Esophagus muscularis mucosa (tissue), 4 donors: ENCODE measurements around the gene OPN4. TPM values are rescaled to one million over a fixed set of nuclear protein-coding genes. Genes with fewer than 3 reads are reported as not detected.
A peak's percentile ranks its signal among the peaks of the same experiment; 100 is the strongest.

ENCODE experiments used
- DNase-seq: peaks from one replicate; pipeline ENCODE4 v3.0.0-alpha.2; 2017; ENCODE audit errors: extremely low spot score
- H3K27ac ChIP-seq, 4 donors: fragments of 200-600 bp; sonication (generic); replicated peaks in 1 of 4; 1 replicate in 3 of 4; 2 replicates in 1 of 4; pipeline ENCODE4 v1.5.1; 2016 to 2019; ENCODE audit warnings: mild to moderate bottlenecking in 1 of 4
- H3K27me3 ChIP-seq, 4 donors: fragments of 200-600 bp; sonication (generic); one replicate each; pipeline versions ENCODE4 v1.5.1 to v1.6.0; 2016 to 2019
- H3K36me3 ChIP-seq, 4 donors: fragments of 200-600 bp; sonication (generic); one replicate each; pipeline ENCODE4 v1.5.1; 2016 to 2019
- H3K4me1 ChIP-seq, 4 donors: fragments of 200-600 bp; sonication (generic); one replicate each; pipeline ENCODE4 v1.5.1; 2016 to 2019
- H3K4me3 ChIP-seq, 4 donors: fragments of 200-600 bp; sonication (generic); 1 replicate in 2 of 4; 2 replicates in 2 of 4; pipeline ENCODE4 v1.5.1; 2016 to 2019; ENCODE audit warnings: mild to moderate bottlenecking in 4 of 4, moderate library complexity in 1 of 4
- H3K9me3 ChIP-seq, 4 donors: fragments of 200-600 bp; sonication (generic); 1 replicate in 3 of 4; 2 replicates in 1 of 4; pipeline ENCODE4 v1.5.1; 2016 to 2019
- CTCF ChIP-seq, 3 experiments: fragments of 200-600 bp in 2 of 3; fragments of 450-650 bp in 1 of 3; sonication (generic) in 2 of 3; IDR thresholded peaks; one replicate each; pipeline ENCODE4 v1.5.1; 2017 to 2019; ENCODE audit warnings: antibody characterized with exemption in 3 of 3, mild to moderate bottlenecking in 2 of 3, moderate library complexity in 1 of 3
- EP300 ChIP-seq: sonication (generic); formaldehyde crosslinking; IDR thresholded peaks from one replicate; pipeline ENCODE4 v1.6.1; 2017; ENCODE audit warnings: antibody characterized with exemption
- POLR2A ChIP-seq: fragments of 450-650 bp; IDR thresholded peaks from one replicate; pipeline ENCODE4 v1.6.1; 2017; ENCODE audit warnings: antibody characterized with exemption, moderate library complexity, mild to moderate bottlenecking, low read depth
- POLR2AphosphoS5 ChIP-seq, 2 donors: sonication (generic); formaldehyde crosslinking; IDR thresholded peaks; one replicate each; pipeline ENCODE4 v1.6.1; 2017; ENCODE audit warnings: antibody characterized with exemption in 2 of 2
- WGBS: methylation state at CpG from one replicate; pipeline ENCODE4 v1.1.5; 2018; 5-methylcytosine and 5-hydroxymethylcytosine counted together
- intact Hi-C: fragments of 100-400 bp; cut with DNase I; formaldehyde crosslinking; loops from one replicate; pipeline ENCODE4 v1.15.1; 2023
- total RNA-seq, 4 donors: library from RNA; depleted of rRNA; stranded (reverse); fragments of >200 nt; gene quantifications; one replicate each; pipeline versions ENCODE4 v1.1.0 to v1.2.1, GENCODE V29; 2016

The OPN4 gene
- total RNA-seq, 4 donors from 2014 or later, result 0.32 TPM; not detected in 3

DNA sequence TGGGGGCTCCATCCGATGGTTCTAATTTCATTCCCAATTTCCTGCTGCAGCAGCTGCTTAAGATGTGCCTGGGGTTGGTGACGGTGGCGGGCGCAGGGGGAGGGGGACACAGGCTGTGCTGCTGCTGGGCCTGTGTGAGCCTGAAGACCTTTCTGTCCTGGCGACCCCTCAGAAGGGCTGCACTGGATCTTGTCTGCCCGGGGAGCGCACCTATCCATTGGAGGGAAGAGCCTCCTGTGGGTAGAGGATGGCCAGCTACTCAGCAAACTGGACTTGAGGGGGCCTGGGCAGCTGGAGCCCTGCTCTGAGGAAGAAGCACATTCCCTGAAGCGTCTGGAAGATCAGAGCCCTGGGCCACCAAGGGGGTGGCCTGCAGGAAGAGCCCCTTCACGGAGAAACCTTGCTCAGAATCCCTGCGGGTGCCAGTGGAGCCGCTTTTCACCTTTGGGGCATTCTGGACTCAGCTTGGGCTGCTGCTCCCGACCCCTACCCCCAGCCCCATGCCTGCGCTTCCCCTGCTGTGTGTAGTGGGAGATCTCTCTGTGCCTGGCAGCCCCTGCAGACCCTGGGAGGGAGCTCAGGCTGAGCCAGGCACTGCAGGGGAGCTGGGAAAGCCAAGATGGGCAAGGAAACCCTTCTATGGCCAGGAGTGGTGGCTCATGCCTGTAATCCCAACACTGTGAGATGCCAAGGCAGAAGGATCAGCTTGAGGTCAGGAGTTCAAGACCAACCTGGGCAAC, 31.7 kb downstream of the OPN4 start:
- 50% methylated on average over 1 of the region's 13 CpGs for WGBS
- Histone ChIP-seq H3K27me3 (no peaks in the 10 kb centered on the region), H3K9me3 (no peaks in the 10 kb centered on the region), H3K27ac (peak overlapping the region; percentile 84 to 91 (median 86)), H3K36me3 (peaks cover 0 to 32% (median 11%) of the 10 kb centered on the region in 4 donors), H3K4me1 (peaks cover 70 to 100% (median 94%) of the 10 kb centered on the region in 4 donors), H3K4me3 (no peak overlapping the region)
- no peak for TF ChIP-seq EP300
- TF ChIP-seq CTCF (IDR thresholded peaks at IDR 0.05), result no peak
- TF ChIP-seq POLR2A, result no peak
- no peak for TF ChIP-seq POLR2AphosphoS5 (IDR thresholded peaks at IDR 0.05)
- DNase-seq, result no peak
- intact Hi-C loops, result no loop called here

DNA sequence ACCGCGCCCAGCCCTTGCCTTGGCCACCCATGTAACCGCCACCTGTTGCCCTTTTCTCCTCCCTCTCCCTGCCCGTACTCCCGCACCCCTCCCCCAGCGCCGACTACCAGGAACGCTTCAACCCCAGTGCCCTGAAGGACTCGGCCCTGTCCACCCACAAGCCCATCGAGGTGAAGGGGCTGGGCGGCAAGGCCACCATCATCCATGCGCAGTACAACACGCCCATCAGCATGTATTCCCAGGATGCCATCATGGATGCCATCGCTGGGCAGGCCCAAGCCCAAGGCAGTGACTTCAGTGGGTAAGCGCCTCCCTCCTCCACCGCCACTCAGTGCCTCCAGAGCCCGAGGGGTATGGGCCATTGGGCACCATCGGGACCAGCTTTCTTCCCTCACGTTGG, 32.6 kb downstream of the OPN4 start:
- WGBS, result 91% methylated on average over 15 of the region's 19 CpGs
- Histone ChIP-seq H3K9me3 (no peaks in the 10 kb centered on the region), H3K36me3 (peaks cover 0 to 23% (median 7%) of the 10 kb centered on the region in 4 donors), H3K27ac (peak overlapping the region; percentile 84 to 91 (median 86)), H3K27me3 (no peaks in the 10 kb centered on the region), H3K4me1 (peaks cover 61 to 100% (median 94%) of the 10 kb centered on the region in 4 donors), H3K4me3 (no peak overlapping the region)
- intact Hi-C loops, result no loop called here
- TF ChIP-seq CTCF (IDR thresholded peaks at IDR 0.05) (no peak), POLR2A (no peak), POLR2AphosphoS5 (IDR thresholded peaks at IDR 0.05) (no peak), EP300 (no peak)
- no peak for DNase-seq

DNA sequence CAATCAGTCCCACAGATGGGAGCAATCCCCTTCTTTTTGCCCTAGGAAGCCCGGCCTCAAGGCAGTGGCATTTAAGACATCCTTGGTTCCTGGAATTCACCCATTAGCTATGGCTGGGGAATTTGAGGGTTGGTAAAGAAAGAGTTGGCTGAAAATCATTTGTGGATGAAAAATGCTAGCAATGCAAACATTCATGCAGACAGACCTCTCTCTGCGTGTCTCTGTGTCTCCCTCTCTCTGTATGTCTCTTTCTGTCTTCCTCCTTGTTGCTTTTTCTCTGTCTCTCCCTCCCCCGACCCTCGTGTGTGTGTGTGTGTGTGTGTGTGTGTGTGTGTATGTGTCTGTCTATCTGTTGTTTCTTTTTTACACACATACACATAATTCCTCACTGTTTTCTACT, 33.4 kb downstream of the OPN4 start:
- Histone ChIP-seq H3K27me3 (no peaks in the 10 kb centered on the region), H3K27ac (peak overlapping the region; percentile 84 to 91 (median 86)), H3K4me3 (no peak overlapping the region), H3K9me3 (no peaks in the 10 kb centered on the region), H3K4me1 (peaks cover 58 to 100% (median 94%) of the 10 kb centered on the region in 4 donors), H3K36me3 (peaks cover 0 to 15% (median 5%) of the 10 kb centered on the region in 4 donors)
- intact Hi-C loops, result no loop called here
- TF ChIP-seq CTCF (IDR thresholded peaks at IDR 0.05) (no peak), POLR2AphosphoS5 (IDR thresholded peaks at IDR 0.05) (peak in 1 of 2 donors; percentile 31), POLR2A (no peak), EP300 (no peak)
- DNase-seq, result no peak
- 26% methylated on average over 4 of the region's 4 CpGs for WGBS

GRCh38 chr10:86688398-86688921, 34.1 kb downstream of the OPN4 start:
- Histone ChIP-seq H3K27me3 (no peaks in the 10 kb centered on the region), H3K36me3 (peaks cover 0 to 12% (median 5%) of the 10 kb centered on the region in 4 donors), H3K9me3 (no peaks in the 10 kb centered on the region), H3K4me3 (no peak overlapping the region), H3K4me1 (peaks cover 57 to 100% (median 94%) of the 10 kb centered on the region in 4 donors), H3K27ac (peak overlapping the region; percentile 84 to 91 (median 86))
- WGBS, result 33% methylated on average over 8 of the region's 8 CpGs
- intact Hi-C loops, result no loop called here
- no peak for DNase-seq
- TF ChIP-seq CTCF (IDR thresholded peaks at IDR 0.05) (peak; percentile 82 to 92 (median 90)), POLR2AphosphoS5 (IDR thresholded peaks at IDR 0.05) (peak in 1 of 2 donors; percentile 37), POLR2A (no peak), EP300 (no peak)
